ENCODE measurements around the gene HRH3. TPM values are rescaled to one million over a fixed set of nuclear protein-coding genes. Genes with fewer than 3 reads are reported as not detected.

The HRH3 gene
- total and polyA plus RNA-seq, 2 donors (not counting 1 experiment from before 2014, with no cell fraction given): not detected

- H3K9me3 Mint-ChIP-seq (ENCODE audit: insufficient read depth): no peaks in the 10 kb centered on the region
- H3K27me3 Mint-ChIP-seq: no peaks in the 10 kb centered on the region
- WGBS (ENCODE audit: insufficient coverage): 97% methylated on average over 10 of the region's 10 CpGs
- Histone ChIP-seq H3K4me1 (ENCODE audit: control insufficient read depth in 2 of 2, insufficient read depth in 2 of 2, low read length in 2 of 2) (peaks cover 1 to 2% of the 10 kb centered on the region in 2 donors), H3K9me3 (ENCODE audit: control extremely low read depth in 1 of 3, control insufficient read depth in 2 of 3, insufficient read depth in 1 of 3, low read length in 2 of 3) (no peaks in the 10 kb centered on the region), H3K4me2 (replicated peaks; ENCODE audit: low read depth, low read length, poor library complexity, severe bottlenecking) (no peak overlapping the region), H4K20me1 (ENCODE audit: control insufficient read depth, insufficient read depth, low read length, poor library complexity, severe bottlenecking) (peaks cover 14% of the 10 kb centered on the region), H3K9ac (ENCODE audit: low read length) (no peak overlapping the region), H2AFZ (ENCODE audit: insufficient read depth, low read depth, low read length, poor library complexity, severe bottlenecking) (no peak overlapping the region), H3K79me2 (ENCODE audit: control insufficient read depth, insufficient read depth, low read length) (peaks cover 25% of the 10 kb centered on the region), H3K4me3 (ENCODE audit: control extremely low read depth in 1 of 5, extremely low read depth in 1 of 5, insufficient read depth in 1 of 5, low read depth in 2 of 5, low read length in 4 of 5) (no peak overlapping the region), H3K27ac (ENCODE audit: low read length in 2 of 2) (no peak overlapping the region), H3K36me3 (replicated peaks in 1 of 2; ENCODE audit: control extremely low read depth in 1 of 2, control insufficient read depth in 1 of 2, extremely low read depth in 1 of 2, insufficient read depth in 2 of 2, low read length in 1 of 2) (peaks cover 0 to 48% of the 10 kb centered on the region in 2 experiments), H3K27me3 (replicated peaks in 1 of 4; ENCODE audit: control extremely low read depth in 1 of 4, control insufficient read depth in 3 of 4, insufficient read depth in 4 of 4, low read length in 3 of 4) (no peaks in the 10 kb centered on the region)
- intact Hi-C loops (cut with micrococcal nuclease): no loop called here
- ChIA-PET CTCF (no interaction called here), POLR2A (no interaction called here)
- TF ChIP-seq EZH2 (IDR thresholded peaks at IDR 0.05; ENCODE audit: borderline replicate concordance, insufficient read depth, low read depth, low read length, poor library complexity, severe bottlenecking): no peak
- TF ChIP-seq, protein P1, sequence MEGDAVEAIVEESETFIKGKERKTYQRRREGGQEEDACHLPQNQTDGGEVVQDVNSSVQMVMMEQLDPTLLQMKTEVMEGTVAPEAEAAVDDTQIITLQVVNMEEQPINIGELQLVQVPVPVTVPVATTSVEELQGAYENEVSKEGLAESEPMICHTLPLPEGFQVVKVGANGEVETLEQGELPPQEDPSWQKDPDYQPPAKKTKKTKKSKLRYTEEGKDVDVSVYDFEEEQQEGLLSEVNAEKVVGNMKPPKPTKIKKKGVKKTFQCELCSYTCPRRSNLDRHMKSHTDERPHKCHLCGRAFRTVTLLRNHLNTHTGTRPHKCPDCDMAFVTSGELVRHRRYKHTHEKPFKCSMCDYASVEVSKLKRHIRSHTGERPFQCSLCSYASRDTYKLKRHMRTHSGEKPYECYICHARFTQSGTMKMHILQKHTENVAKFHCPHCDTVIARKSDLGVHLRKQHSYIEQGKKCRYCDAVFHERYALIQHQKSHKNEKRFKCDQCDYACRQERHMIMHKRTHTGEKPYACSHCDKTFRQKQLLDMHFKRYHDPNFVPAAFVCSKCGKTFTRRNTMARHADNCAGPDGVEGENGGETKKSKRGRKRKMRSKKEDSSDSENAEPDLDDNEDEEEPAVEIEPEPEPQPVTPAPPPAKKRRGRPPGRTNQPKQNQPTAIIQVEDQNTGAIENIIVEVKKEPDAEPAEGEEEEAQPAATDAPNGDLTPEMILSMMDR (IDR thresholded peaks at IDR 0.05): no peak
- ATAC-seq (ENCODE audit: low read depth) (no peak), DNase-seq (no peak)
- no peak overlapping the region for H3K27ac Mint-ChIP-seq
- H3K4me1 Mint-ChIP-seq: peaks cover 11% of the 10 kb centered on the region
- no peak overlapping the region for H3K4me3 Mint-ChIP-seq
Measured at GRCh38 chr20:62195736-62196135, 24.3 kb downstream of the HRH3 start.

- Histone ChIP-seq H3K36me3 (replicated peaks in 1 of 2; ENCODE audit: control extremely low read depth in 1 of 2, control insufficient read depth in 1 of 2, extremely low read depth in 1 of 2, insufficient read depth in 2 of 2, low read length in 1 of 2) (peaks cover 3 to 51% of the 10 kb centered on the region in 2 experiments), H3K9me3 (ENCODE audit: control extremely low read depth in 1 of 3, control insufficient read depth in 2 of 3, insufficient read depth in 1 of 3, low read length in 2 of 3) (no peaks in the 10 kb centered on the region), H3K27me3 (replicated peaks in 1 of 4; ENCODE audit: control extremely low read depth in 1 of 4, control insufficient read depth in 3 of 4, insufficient read depth in 4 of 4, low read length in 3 of 4) (no peaks in the 10 kb centered on the region), H3K4me2 (replicated peaks; ENCODE audit: low read depth, low read length, poor library complexity, severe bottlenecking) (no peak overlapping the region), H3K4me3 (ENCODE audit: control extremely low read depth in 1 of 5, extremely low read depth in 1 of 5, insufficient read depth in 1 of 5, low read depth in 2 of 5, low read length in 4 of 5) (no peak overlapping the region), H3K27ac (ENCODE audit: low read length in 2 of 2) (no peak overlapping the region), H4K20me1 (ENCODE audit: control insufficient read depth, insufficient read depth, low read length, poor library complexity, severe bottlenecking) (peaks cover 17% of the 10 kb centered on the region), H3K4me1 (ENCODE audit: control insufficient read depth in 2 of 2, insufficient read depth in 2 of 2, low read length in 2 of 2) (no peaks in the 10 kb centered on the region), H3K79me2 (ENCODE audit: control insufficient read depth, insufficient read depth, low read length) (peaks cover 32% of the 10 kb centered on the region), H3K9ac (ENCODE audit: low read length) (no peak overlapping the region), H2AFZ (ENCODE audit: insufficient read depth, low read depth, low read length, poor library complexity, severe bottlenecking) (no peak overlapping the region)
- DNase-seq (no peak), ATAC-seq (ENCODE audit: low read depth) (no peak)
- Mint-ChIP-seq H3K27ac (no peak overlapping the region), H3K4me3 (no peak overlapping the region), H3K27me3 (no peaks in the 10 kb centered on the region), H3K9me3 (ENCODE audit: insufficient read depth) (no peaks in the 10 kb centered on the region), H3K4me1 (peaks cover 6% of the 10 kb centered on the region)
- POLR2A ChIA-PET: no interaction called here
- TF ChIP-seq, protein P1 (IDR thresholded peaks at IDR 0.05): no peak
- TF ChIP-seq EZH2 (IDR thresholded peaks at IDR 0.05; ENCODE audit: borderline replicate concordance, insufficient read depth, low read depth, low read length, poor library complexity, severe bottlenecking): no peak
- intact Hi-C loops (cut with micrococcal nuclease): no loop called here
- CTCF ChIA-PET: no interaction called here
- 14% methylated on average over 5 of the region's 8 CpGs for WGBS (ENCODE audit: insufficient coverage)
Measured at GRCh38 chr20:62195075-62195405, 25.0 kb downstream of the HRH3 start.

Data from B cell (primary cell).